Prostate gland (tissue), 2 donors: ENCODE results near the gene DOCK4. TPM values are rescaled to one million over a fixed set of nuclear protein-coding genes. Genes with fewer than 3 reads are reported as not detected.

Source experiments
- DNase-seq: peaks from one replicate; pipeline ENCODE4 v3.0.0-alpha.2; 2019; ENCODE audit warnings: low spot score
- H3K27ac ChIP-seq, 2 donors: fragments of 200-600 bp; sonication (generic); 2 replicates each; pipeline ENCODE4 v1.5.1; 2017 to 2019
- H3K27me3 ChIP-seq: fragments of 200-600 bp; sonication (generic); replicated peaks from 2 replicates; pipeline ENCODE4 v1.5.1; 2019; ENCODE audit not compliant: insufficient read depth
- H3K36me3 ChIP-seq, 2 donors: fragments of 200-600 bp; sonication (generic); 1 replicate in 1 of 2; 2 replicates in 1 of 2; pipeline versions ENCODE4 v1.5.1 to v1.8.1; 2017 to 2019
- H3K4me1 ChIP-seq: fragments of 200-600 bp; sonication (generic); replicated peaks from 2 replicates; pipeline ENCODE4 v1.5.1; 2019
- H3K4me3 ChIP-seq, 2 donors: fragments of 200-600 bp; sonication (generic); 2 replicates each; pipeline ENCODE4 v1.5.1; 2017 to 2019
- H3K9me3 ChIP-seq: fragments of 200-600 bp; sonication (generic); 2 replicates; pipeline ENCODE4 v1.5.1; 2017
- POLR2A ChIP-seq: fragments of 450-650 bp; IDR thresholded peaks from one replicate; pipeline ENCODE4 v1.6.1; 2016; ENCODE audit warnings: antibody characterized with exemption, mild to moderate bottlenecking
- POLR2AphosphoS5 ChIP-seq: sonication (generic); formaldehyde crosslinking; IDR thresholded peaks from one replicate; pipeline ENCODE4 v1.6.1; 2017; ENCODE audit warnings: antibody characterized with exemption
- WGBS: methylation state at CpG from one replicate; pipeline ENCODE4 v1.1.5; 2018; 5-methylcytosine and 5-hydroxymethylcytosine counted together
- intact Hi-C: fragments of 100-400 bp; cut with DNase I; formaldehyde crosslinking; loops from one replicate; pipeline ENCODE4 v1.14.2; 2022
- total RNA-seq, 2 donors: library from RNA; depleted of rRNA; stranded (reverse); fragments of >200 nt; gene quantifications; one replicate each; pipeline ENCODE4 v1.1.0, GENCODE V29; 2016
- TF ChIP-seq, protein P1 (sequence below), 4 experiments: fragments of 200-600 bp in 2 of 4; fragments of 450-650 bp in 2 of 4; sonication (generic) in 2 of 4; IDR thresholded peaks; 1 replicate in 3 of 4; 2 replicates in 1 of 4; pipeline ENCODE4 v1.5.1; 2016 to 2019; ENCODE audit warnings: antibody characterized with exemption in 4 of 4, mild to moderate bottlenecking in 2 of 4, moderate library complexity in 2 of 4

DOCK4 gene
- total RNA-seq, 2 donors from 2014 or later, result 21.8 to 37.4 TPM

DNA sequence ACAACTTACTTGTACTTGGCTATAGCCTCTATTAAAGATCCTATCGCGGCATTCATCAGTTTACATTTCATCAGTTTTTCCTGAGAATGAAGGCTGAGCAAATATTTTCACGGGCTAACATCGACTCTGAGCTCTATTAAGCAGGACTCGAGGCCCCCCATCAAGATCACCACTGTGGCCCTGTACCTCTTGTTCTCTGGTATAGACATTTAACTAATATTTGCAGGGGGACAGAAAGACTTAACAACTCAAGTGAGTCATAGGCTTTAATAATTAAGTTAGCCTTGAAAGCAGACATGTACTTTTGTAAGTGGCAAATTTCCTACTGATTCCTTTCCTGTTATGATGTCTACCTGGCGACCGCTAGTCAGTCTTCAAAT, 45.4 kb downstream of the DOCK4 start:
- Histone ChIP-seq H3K9me3 (no peaks in the 10 kb centered on the region), H3K4me1 (no peaks in the 10 kb centered on the region), H3K4me3 (no peak overlapping the region), H3K27ac (peak overlapping the region; percentile 23 to 48), H3K27me3 (no peaks in the 10 kb centered on the region), H3K36me3 (no peaks in the 10 kb centered on the region)
- TF ChIP-seq POLR2AphosphoS5, result peak; percentile 27
- no peak for TF ChIP-seq POLR2A
- 32% methylated on average over 7 of the region's 7 CpGs for WGBS
- intact Hi-C loops, result no loop called here
- peak; percentile 26 for DNase-seq

- TF ChIP-seq POLR2AphosphoS5 (no peak), POLR2A (no peak)
- TF ChIP-seq, protein P1, sequence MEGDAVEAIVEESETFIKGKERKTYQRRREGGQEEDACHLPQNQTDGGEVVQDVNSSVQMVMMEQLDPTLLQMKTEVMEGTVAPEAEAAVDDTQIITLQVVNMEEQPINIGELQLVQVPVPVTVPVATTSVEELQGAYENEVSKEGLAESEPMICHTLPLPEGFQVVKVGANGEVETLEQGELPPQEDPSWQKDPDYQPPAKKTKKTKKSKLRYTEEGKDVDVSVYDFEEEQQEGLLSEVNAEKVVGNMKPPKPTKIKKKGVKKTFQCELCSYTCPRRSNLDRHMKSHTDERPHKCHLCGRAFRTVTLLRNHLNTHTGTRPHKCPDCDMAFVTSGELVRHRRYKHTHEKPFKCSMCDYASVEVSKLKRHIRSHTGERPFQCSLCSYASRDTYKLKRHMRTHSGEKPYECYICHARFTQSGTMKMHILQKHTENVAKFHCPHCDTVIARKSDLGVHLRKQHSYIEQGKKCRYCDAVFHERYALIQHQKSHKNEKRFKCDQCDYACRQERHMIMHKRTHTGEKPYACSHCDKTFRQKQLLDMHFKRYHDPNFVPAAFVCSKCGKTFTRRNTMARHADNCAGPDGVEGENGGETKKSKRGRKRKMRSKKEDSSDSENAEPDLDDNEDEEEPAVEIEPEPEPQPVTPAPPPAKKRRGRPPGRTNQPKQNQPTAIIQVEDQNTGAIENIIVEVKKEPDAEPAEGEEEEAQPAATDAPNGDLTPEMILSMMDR (IDR thresholded peaks at IDR 0.05), result no peak
- Histone ChIP-seq H3K4me3 (no peak overlapping the region), H3K27ac (peak overlapping the region; percentile 23 to 48), H3K9me3 (no peaks in the 10 kb centered on the region), H3K27me3 (no peaks in the 10 kb centered on the region), H3K36me3 (no peaks in the 10 kb centered on the region), H3K4me1 (no peaks in the 10 kb centered on the region)
- 36% methylated on average over 2 of the region's 2 CpGs for WGBS
- no peak for DNase-seq
- intact Hi-C loops, result no loop called here
Measured at GRCh38 chr7:112160130-112160770, 45.9 kb downstream of the DOCK4 start.

- Histone ChIP-seq H3K4me3 (no peak overlapping the region), H3K36me3 (no peaks in the 10 kb centered on the region), H3K9me3 (no peaks in the 10 kb centered on the region), H3K4me1 (no peaks in the 10 kb centered on the region), H3K27me3 (no peaks in the 10 kb centered on the region), H3K27ac (no peak overlapping the region)
- no peak for DNase-seq
- 92% methylated on average over 8 of the region's 8 CpGs for WGBS
- intact Hi-C loops, result no loop called here
- TF ChIP-seq POLR2AphosphoS5, result no peak
- no peak for TF ChIP-seq POLR2A
- TF ChIP-seq, protein P1 (IDR thresholded peaks at IDR 0.05), result no peak
Measured at GRCh38 chr7:112159351-112159750, 46.8 kb downstream of the DOCK4 start.

DNA sequence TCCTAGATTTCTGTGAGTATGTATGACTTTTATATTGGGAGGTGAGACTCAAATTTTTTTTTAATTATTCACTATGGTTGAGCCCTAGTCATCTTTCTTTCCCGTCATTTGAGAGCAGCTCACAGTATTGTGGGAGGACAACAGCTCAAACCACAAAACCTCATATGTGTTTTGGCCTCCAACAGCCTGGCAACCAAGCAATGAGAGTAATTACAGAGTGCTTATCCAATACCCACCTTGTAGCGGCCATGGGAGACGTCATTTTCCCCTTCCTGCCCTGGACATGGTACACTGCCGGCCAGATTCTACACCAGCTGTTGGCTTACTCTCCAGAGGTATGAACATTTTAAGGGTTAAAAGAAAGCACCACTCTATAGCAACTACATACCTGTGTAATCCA, 49.1 kb downstream of the DOCK4 start:
- 85% methylated on average over 4 of the region's 4 CpGs for WGBS
- H3K27me3 ChIP-seq, result no peaks in the 10 kb centered on the region
- H3K9me3 ChIP-seq, result no peaks in the 10 kb centered on the region
- H3K27ac ChIP-seq, result no peak overlapping the region
- H3K4me3 ChIP-seq, result no peak overlapping the region
- DNase-seq, result no peak
- H3K4me1 ChIP-seq, result no peaks in the 10 kb centered on the region
- TF ChIP-seq POLR2AphosphoS5, result no peak
- no peak for TF ChIP-seq POLR2A
- TF ChIP-seq, protein P1 (IDR thresholded peaks at IDR 0.05), result no peak
- intact Hi-C loops, result no loop called here
- H3K36me3 ChIP-seq, result no peaks in the 10 kb centered on the region

- TF ChIP-seq POLR2AphosphoS5 (no peak), POLR2A (no peak)
- TF ChIP-seq, protein P1 (IDR thresholded peaks at IDR 0.05), result no peak
- no peak for DNase-seq
- H3K4me3 ChIP-seq, result no peak overlapping the region
- no peaks in the 10 kb centered on the region for H3K4me1 ChIP-seq
- H3K9me3 ChIP-seq, result no peaks in the 10 kb centered on the region
- H3K27ac ChIP-seq, result no peak overlapping the region
- no peaks in the 10 kb centered on the region for H3K27me3 ChIP-seq
- intact Hi-C loops, result no loop called here
- H3K36me3 ChIP-seq, result no peaks in the 10 kb centered on the region
- 93% methylated on average over 1 of the region's 1 CpG for WGBS
Measured at GRCh38 chr7:112156412-112156811, 49.8 kb downstream of the DOCK4 start.
